T1000 (cell line): Measurements from ENCODE around the gene ORM2.

ENCODE experiments used
- DNase-seq: peaks from one replicate; lab custom pipeline; 2025; ENCODE audit warnings: mixed read lengths; lab: John Stamatoyannopoulos, UW

Gene ORM2

DNA sequence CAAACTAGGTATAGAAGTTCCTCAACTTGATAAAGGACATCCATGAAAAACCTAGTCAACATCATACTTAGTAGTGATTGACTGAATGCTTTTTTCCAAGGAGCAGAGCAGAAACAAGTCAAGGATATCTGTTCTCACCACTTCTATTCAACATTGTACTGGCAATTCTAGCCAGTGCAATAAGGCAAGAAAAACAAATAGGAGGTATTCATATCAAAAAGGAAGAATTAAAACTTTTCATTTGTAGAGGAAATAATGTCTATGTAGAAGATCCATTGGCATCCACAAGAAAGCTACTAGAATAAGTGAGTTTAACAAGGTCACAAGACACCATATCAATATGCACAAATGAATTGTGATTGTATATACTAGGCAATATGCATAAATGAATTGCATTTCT lies 35.0 kb upstream of the ORM2 start:
- no peak for DNase-seq

DNA sequence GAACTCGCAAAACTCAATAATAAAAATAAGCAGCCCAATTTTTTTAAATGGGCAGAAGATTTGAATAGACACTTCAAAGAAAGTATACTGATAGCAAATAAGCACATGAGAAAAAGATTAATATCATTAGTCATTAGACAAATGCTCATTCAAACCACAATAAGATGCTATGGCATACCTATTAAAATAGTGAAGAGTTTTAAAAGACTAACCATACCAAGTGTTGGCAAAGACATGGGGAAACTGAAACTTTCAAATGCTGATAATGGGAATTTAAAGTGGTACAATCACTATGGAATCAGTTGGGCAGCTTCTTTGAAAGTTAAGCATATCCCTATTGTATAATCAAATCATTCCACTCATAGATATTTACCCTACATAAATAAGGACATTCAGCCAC lies 33.3 kb upstream of the ORM2 start:
- DNase-seq: no peak

DNA sequence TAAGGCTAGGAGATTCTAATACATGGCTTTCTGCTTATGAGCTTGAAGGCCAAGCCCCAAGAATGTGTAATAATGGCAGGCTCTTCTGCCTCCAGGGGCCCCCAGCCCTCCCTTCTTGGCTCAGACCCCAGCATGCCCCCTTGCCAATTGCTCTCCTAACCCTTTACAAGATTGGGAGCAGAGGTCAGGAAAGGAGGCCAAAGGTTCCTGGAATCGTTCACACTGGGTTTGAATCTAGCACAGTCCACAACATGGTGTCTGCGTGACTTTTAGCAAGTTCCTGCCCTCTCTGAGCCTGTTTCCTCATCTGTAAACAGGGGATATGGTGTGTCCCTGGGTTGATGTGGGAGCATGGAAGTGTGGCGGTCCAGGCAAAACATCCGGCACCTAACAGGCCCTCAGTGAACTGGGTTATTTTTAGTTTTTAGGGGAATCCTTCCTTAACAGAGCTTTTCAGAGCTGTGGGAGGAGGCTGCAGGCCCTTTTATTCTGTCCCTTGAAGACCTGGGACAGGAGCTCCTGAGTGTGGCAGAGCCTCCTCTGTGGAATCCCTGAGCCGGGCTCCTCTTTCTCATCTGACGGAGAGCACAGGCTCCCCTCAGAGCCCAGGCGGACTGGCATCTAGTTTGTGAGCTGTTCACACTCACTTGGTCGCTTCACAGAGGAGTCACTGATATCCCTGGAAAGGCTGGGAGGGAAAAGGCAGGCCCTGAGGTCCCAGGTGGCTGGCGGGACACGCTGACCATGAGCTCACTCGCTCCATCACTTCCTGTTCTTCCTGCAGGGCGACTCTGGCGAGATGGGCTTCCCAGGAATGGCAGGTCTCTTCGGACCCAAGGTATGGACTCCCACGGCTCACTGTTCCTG lies 30.1 kb upstream of the ORM2 start:
- DNase-seq: no peak

DNA sequence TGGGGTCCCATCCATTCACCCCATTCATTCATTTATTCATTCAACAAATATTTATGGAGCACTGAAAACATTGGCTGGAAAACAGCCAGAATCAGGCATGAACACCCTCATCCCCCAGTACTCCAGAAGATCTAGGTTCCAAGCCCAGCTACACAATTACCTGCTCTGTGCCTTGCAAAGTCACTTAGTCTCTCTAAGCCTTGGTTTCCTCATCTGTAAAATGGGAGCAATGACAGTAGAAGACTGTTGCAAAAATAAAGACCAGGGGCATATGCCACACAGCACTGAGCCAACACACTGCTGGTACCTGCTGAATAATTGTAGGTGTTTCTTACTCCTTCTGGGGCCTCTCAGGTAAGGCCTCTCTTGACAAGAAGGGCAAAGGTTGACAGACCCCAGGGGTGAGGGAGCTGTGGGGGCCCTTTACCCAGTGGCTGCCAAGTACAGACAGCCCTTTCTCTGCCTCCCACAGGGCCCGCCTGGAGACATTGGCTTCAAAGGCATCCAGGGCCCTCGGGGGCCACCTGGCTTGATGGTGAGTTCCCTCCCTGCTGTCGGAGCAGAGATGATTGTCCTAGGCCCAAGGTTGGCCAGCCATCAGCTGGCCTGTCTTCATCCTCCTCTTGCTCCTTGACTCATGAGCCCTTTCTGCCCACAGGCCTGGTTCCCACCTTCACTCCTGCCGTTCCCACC lies 29.4 kb upstream of the ORM2 start:
- DNase-seq: no peak

DNA sequence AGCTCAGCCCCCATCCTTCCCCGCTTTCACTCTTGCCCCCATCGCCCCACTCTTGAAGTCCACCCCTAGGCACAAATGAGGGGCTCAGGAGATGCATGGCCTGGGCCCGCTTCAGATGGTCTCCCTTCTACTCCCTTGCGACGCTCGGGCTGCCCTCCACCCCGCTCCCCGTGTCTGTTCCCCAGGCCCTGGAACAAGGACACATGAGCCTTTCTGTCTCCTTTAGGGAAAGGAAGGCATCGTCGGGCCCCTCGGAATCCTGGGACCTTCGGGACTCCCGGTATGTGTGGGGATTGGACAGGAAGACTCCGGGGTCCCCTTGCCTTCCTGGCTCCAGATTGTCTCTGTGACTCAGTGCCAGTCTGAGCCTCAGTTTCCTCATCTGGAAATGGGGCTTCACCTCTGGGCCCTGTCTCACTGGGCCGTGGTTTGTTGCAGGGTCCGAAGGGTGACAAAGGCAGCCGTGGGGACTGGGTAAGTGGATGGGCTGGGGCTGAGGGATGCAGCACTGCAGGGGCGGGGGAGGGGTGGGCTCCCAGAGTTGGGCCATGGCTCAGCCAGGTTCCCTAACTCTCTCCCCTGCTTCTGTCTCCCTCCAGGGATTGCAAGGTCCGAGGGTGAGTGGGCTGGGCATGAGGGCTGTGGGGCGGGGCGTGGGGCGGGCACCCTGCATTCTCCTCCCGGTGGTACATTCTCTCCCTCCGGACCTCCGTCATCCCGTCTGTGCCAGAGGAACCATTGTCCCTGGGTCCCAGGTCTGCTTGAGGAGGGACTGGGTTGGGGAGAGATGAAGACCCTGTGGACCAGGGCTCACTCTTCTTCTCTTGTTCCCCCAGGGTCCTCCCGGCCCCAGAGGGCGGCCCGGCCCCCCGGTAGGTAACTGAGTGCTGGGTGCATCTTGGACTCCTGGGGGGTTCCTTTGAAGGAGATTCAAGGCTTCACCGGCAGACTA lies 28.5 kb upstream of the ORM2 start:
- no peak for DNase-seq

DNA sequence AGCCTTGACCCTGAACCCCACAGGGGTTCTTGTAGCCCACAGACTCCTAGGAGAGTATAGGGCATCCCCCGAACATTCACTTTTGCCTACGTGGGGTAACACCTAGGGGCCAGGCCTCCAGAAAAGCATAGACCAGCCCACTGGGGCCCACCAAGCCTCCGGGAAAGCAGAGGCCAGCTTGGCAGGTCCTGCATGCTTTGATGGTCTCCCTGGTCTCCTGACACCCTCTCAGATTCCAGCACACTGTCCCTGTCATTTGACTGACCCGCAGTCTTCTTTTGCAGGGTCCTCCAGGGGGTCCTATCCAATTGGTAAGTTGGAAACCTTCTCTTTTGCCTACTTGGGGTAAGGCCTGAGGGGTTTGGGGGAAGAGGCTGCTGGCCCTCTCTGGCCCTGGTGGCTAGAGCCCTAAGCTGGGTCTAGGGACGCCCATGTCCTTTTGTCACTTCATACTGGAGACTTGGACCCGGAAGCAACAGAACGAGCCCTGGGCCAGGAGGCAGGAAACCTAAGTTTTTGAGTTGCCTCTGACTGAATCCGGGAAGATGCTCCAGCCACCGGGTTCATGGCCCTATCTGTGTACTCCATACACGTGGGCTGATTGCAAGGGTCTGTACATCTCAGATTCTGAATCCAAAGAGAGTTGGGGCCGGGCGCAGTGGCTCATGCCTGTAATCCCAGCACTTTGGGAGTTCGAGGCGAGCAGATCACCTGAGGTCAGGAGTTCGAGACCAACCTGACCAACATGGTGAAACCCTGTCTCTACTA lies 27.7 kb upstream of the ORM2 start:
- no peak for DNase-seq

DNA sequence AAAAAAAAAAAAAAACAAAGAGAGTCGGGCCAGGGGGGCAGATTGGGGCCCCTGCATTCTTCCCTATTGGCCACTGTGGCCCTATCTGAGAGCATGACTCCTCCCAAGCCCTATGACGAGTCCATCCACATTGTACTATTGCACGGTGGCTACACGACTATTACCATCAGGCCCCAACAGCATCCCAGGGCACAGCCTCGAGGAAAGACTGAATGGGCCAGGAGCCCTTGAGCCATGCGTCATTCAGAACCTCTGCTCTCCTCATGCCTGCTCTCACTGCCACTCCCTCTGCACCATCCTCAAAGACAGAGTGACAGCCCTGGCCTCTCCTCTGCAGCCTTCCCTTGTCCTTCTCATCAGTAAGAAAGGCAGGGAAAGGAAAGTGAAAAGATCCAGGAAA lies 26.9 kb upstream of the ORM2 start:
- DNase-seq: no peak

DNA sequence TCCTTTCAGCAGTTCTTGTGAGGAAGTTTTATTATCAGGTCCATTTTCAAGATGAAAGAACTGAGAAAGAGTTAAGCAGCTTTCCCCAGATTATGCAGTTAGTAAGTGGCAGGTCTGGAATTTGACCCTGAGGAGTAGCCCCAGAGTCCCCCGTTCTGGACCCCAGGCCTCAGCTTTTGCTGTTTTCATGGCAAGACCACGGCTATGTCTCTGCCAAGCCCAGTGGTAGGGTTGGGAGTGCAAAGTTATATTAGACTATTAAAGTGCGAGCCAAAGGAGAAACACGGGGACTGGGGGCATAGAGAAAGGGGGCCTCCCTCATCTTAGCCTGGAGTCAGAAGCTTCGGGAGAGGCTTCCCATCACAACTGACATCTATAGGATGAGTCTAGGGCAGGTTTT lies 26.1 kb upstream of the ORM2 start:
- no peak for DNase-seq

DNA sequence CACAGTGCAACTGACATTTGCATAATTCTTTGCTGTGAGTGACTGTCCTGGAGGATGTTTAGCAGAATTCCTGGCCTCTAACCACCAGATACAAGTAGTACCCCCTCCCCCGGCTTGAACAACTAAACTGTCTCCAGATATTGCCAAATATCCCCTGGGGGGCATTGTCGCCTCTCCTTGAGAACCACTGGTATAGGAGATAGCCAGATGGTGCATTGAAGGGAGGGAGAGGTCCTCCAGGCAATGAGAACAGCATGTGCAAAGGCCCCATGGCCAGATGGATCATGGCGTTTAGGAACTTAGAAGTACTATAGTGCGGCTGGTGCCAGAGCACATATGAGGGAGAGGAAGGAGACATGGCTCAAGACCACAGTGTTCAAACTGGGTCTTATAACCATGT lies 25.7 kb upstream of the ORM2 start:
- DNase-seq: no peak

DNA sequence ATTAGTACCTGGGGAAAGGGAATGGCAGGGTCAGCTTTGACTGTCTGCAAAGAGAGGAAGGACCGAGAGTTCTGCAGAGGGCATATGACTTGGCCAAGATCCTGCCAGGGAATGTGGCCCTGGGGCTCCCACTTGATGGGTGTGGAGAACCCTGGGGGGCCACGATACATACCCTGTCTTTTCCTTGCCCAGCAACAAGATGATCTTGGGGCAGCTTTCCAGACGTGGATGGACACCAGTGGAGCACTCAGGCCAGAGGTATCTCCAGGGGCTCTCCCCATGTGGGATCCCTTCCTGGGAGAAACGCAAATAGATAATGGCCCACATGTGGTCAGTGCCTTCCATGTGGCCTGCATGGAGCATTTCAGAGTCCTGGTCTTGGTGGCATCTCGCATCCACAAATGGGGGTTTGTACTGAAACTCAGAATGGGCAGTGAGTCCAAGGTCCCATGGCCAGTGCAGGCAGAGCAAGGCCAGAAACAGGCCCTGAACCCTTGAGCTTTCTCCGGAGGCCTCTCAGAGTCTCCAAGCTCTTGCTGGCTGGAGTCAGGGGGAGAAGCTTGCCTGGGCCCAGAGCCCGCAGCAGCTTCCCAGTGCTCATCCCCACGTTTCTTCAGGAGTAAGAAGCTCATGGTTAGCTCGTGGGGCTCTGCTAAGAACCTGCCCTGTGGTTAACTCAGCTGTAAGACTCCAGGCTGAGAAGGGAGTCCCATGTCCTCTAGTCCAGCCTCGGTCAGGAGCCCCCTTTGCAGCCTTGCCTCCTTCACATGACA lies 25.1 kb upstream of the ORM2 start:
- DNase-seq: no peak

DNA sequence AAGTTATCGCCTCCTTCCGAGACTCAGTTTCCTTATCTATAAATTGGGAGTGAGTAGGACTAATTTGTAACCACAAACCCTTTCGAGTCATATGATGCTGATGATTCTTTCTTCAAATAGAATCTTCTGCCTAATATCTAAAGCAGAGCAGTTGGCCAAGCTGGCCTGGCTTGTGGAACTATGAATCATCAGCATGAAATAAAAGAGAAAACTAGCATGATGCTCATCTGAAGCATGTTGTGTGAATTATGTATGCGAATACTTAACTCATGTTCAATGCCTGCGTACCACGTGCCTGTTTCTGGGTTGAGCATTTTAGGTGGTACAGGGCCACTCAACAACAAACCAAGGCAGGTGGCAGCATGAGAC lies 21.8 kb upstream of the ORM2 start:
- DNase-seq: no peak

DNA sequence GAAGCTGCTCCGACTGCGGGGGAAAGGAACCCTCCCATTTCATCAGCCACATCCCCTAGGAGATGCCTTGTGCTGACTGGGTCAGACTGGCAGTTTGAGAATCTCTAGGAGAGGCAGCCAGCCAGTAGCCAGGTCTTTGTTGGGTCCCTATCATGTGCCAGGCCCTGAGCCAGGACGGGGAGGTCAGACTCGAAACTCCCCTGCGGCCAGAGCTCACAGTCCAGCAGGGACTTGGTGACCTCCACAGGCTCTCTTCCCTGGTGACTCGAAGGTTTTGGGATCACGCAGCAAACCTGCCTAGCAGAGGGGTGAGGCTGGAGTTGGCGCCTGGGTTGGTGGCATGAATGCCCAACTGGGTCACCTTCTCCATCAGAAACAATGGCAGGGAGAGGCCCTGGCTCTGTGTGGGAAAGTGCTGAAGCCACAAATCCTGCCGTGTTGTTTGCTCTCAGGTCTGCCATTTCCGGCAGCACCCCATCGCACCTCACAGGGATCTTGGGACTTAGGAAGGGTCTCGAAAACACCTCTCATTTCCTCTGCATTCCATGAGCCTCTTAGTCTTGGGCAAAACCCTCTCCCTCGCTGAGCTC lies 21.2 kb upstream of the ORM2 start:
- DNase-seq: no peak

DNA sequence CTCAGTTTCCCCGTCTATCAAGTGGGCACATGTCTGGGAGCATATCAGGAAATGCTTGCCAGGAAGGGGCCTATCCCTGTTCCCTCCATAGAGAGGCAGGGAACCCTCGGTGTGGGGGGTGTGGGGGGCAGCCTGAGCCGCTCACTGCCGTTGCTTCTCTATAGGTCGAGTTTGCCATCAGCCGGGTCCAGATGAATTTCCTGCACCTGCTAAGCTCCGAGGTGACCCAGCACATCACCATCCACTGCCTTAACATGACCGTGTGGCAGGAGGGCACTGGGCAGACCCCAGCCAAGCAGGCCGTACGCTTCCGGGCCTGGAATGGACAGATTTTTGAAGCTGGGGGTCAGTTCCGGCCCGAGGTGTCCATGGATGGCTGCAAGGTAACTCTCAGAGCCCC lies 20.6 kb upstream of the ORM2 start:
- DNase-seq: no peak

DNA sequence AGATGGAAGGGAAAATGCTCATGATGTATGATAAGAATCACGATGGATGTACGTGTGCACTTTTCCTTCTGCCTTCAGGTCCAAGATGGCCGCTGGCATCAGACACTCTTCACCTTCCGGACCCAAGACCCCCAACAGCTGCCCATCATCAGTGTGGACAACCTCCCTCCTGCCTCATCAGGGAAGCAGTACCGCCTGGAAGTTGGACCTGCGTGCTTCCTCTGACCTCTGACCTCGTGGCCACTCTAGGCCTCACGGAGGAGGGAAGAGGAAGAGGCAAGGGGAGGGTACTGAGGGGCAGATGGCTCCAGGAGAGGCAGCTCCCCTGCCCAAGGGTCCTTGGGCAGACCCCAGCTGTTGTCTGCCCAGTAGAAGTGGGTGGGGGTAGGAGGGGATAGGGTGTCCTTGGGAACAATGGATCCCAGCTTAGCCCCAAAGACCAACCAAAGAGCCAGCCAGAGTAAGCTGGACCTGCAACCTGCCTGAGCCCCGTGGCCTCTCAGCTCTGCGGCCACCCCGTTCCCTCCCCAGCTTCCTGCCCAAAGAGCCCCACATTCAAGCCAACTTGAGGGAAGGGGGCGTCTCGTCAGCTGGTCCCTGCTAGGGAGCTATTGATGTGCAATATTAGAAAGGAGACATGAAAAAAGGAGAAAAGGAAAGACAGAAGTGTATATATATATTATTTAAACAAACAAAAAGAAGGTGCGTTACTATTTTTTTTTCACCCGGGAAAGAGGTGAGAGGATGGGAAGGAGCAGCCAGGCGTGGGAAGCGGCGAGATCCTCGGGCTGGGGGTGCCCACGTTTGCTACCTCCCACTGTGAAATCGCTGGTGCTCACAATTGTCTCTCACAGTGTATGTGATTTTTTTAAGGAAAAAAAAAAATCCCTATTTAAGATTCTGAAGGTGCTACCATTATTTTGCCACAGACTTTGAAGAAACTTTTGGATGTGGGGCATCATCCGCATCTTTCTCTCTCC lies 18.9 kb upstream of the ORM2 start:
- no peak for DNase-seq

DNA sequence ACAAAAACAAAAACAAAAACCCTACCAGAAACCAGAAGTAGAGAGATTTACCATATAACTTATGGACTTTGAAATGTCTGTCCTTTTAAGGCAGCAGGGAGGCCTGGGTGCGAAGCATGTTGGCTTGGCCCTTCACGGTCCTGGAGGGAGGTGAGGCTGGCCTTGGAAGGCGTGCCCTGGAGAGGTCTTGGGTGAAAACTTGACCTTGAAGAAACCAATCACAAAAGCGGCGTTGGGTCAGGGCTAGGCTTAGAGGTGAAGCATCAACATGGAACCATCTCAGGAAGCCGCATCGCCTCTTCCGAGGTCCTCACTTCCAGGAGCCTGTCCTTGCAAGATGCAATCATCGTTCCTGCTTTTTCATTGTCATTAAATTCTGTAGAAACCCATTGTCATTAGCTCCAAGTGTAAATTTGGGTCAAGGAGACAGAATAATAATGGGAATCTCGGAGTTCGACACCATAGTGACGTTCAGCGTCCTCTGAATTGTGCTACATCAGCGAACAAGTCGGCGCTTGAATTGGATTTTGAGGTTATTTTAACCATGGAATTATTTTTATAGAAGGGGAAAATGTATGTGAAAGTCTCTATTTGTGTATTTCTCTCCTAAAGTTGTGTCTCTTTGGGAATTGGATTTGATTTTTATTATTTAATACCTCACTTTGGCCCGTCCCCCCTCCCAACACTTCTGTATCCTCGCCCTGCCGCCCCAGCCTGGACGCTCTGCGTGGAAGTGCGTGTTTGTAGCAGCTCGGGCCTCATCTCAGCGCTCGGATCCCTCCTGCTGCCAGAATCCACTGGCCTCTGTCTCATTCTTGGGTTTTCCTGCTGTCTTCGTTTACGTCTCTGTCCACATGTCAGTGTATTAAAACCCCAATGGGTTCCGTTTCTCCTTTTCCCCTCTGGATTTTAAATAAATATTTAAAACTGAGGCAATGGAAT lies 17.8 kb upstream of the ORM2 start:
- no peak for DNase-seq

DNA sequence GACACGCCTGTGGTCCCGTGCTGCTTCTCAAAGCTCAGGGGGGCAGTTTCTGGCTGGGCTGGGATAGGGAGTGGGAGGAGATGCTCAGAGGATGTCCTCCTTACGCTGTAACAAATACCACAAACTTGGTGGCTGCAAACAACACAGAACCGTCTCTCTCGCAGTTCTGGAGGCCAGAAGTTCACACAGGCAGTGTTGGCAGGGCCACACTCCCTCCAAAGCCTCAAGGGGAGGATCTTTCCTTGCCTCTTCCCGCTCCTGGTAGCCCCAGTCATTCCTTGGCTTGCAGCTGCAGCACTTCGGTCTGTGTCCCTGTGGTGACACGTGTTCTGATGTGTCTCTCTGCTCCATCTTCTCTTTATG lies 17.2 kb upstream of the ORM2 start:
- DNase-seq: no peak

DNA sequence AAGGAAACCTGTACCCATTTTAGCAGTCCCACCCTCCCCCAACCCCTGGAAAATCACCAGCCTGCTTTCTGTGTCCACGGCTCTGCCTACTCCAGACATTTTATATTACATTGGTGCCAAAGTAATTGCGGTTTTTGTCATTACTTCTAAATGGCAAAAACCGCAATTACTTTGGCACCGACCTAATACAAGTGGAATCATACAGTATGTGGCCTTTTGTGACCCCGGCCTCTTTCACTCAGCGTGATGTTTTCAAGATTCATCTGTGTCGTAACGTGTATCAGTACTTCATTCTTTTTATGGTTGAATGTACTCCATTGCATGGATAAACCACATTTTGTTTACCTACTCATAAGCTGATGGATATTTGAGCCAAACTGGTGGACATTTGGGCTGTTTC lies 16.5 kb upstream of the ORM2 start:
- no peak for DNase-seq

DNA sequence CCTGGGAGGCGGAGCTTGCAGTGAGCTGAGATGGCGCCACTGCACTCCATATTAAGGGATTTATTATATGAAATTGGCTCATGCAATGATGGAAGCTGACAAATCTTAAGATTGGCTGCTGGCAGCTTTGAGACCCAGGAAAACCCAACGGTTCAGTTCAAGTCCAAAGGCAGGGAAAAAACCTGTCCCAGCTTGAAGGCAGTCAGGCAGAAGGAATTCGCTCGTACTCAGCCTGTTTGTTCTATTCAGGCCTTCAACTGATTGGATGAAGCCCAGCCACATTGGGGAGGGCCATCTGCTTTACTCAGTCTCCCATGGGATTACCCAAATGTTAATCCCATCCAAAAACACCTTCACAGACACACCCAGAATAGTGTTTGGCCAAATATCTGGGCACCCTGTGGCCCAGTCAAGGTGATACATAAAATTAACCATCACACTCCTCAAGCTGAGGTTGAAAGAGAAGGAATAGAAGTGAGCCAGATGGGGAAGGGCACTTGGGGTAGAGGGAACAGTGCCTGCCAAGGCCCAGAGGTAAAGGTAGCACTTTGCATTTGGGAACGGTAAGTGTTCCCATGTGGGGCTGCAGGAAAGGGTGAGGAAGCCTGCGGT lies 15.3 kb upstream of the ORM2 start:
- no peak for DNase-seq
